Raji (cell line): ENCODE measurements around the gene PDAP1.

ENCODE experiments used
- POLR2A ChIP-seq: IDR thresholded peaks from 2 replicates; pipeline ENCODE4 v1.6.1; 2011; ENCODE audit warnings: low read depth, low read length, control low read depth; ENCODE audit not compliant: insufficient read depth

The PDAP1 gene

GRCh38 chr7:99406557-99406956, 1.8 kb downstream of the PDAP1 start:
- peak; percentile 37; the same call in 1 of the 2 replicates for TF ChIP-seq POLR2A

GRCh38 chr7:99404977-99405320, 3.4 kb downstream of the PDAP1 start:
- no peak for TF ChIP-seq POLR2A

GRCh38 chr7:99404235-99404976, 4.0 kb downstream of the PDAP1 start:
- no peak for TF ChIP-seq POLR2A

- no peak for TF ChIP-seq POLR2A
These were observed 4.6 kb downstream of the PDAP1 start for GRCh38 chr7:99403764-99404163.

GRCh38 chr7:99402854-99403253, 5.5 kb downstream of the PDAP1 start:
- no peak for TF ChIP-seq POLR2A

GRCh38 chr7:99399597-99399996, 8.8 kb downstream of the PDAP1 start:
- TF ChIP-seq POLR2A = no peak

GRCh38 chr7:99398891-99399445, 9.4 kb downstream of the PDAP1 start:
- no peak for TF ChIP-seq POLR2A

GRCh38 chr7:99397297-99397983, 11.0 kb downstream of the PDAP1 start:
- TF ChIP-seq POLR2A = 0 out of 2 replicates have a peak, but pooled peaks have one; percentile 8

- 0 out of 2 replicates have a peak, but pooled peaks have one; percentile 9 for TF ChIP-seq POLR2A
These were observed 11.7 kb downstream of the PDAP1 start for GRCh38 chr7:99396418-99397296.

GRCh38 chr7:99395616-99396327, 12.6 kb downstream of the PDAP1 start:
- no peak for TF ChIP-seq POLR2A

GRCh38 chr7:99394188-99394502, 14.3 kb downstream of the PDAP1 start:
- TF ChIP-seq POLR2A = no peak

GRCh38 chr7:99393355-99394187, 14.8 kb downstream of the PDAP1 start:
- no peak for TF ChIP-seq POLR2A

- no peak for TF ChIP-seq POLR2A
These were observed 15.6 kb downstream of the PDAP1 start for GRCh38 chr7:99392659-99393354.
